Transverse colon (tissue), 4 donors: Measurements from ENCODE around the gene CHGA. TPM values are rescaled to one million over a fixed set of nuclear protein-coding genes. Genes with fewer than 3 reads are reported as not detected.

ENCODE experiments used
- DNase-seq: peaks from one replicate; pipeline ENCODE4 v3.0.0-alpha.2; 2019
- H3K27ac ChIP-seq, 4 donors: fragments of 200-600 bp; sonication (generic); 2 replicates each; pipeline ENCODE4 v1.5.1; 2016 to 2018; ENCODE audit warnings: inconsistent platforms in 4 of 4
- H3K27me3 ChIP-seq: fragments of 200-600 bp; sonication (generic); 2 replicates; pipeline ENCODE4 v1.5.1; 2017; ENCODE audit warnings: inconsistent platforms
- H3K36me3 ChIP-seq, 4 donors: fragments of 200-600 bp; sonication (generic); 2 replicates each; pipeline ENCODE4 v1.5.1; 2017 to 2019; ENCODE audit warnings: inconsistent platforms in 4 of 4
- H3K4me1 ChIP-seq, 4 donors: fragments of 200-600 bp; sonication (generic); 2 replicates each; pipeline ENCODE4 v1.5.1; 2017 to 2020; ENCODE audit warnings: inconsistent platforms in 4 of 4
- H3K4me3 ChIP-seq, 4 donors: fragments of 200-600 bp; sonication (generic); 1 replicate in 1 of 4; 2 replicates in 3 of 4; pipeline versions ENCODE4 v1.5.1 to v1.6.1; 2017 to 2019; ENCODE audit warnings: inconsistent platforms in 4 of 4
- H3K9me3 ChIP-seq, 2 donors: fragments of 200-600 bp; sonication (generic); 2 replicates each; pipeline ENCODE4 v1.5.1; 2017 to 2019; ENCODE audit warnings: inconsistent platforms in 2 of 2
- EP300 ChIP-seq: sonication (generic); formaldehyde crosslinking; IDR thresholded peaks from one replicate; pipeline ENCODE4 v1.6.1; 2017; ENCODE audit warnings: antibody characterized with exemption, low read depth
- POLR2A ChIP-seq: fragments of 450-650 bp; IDR thresholded peaks from one replicate; pipeline ENCODE4 v1.6.1; 2016; ENCODE audit warnings: antibody characterized with exemption, mild to moderate bottlenecking, moderate library complexity
- POLR2AphosphoS5 ChIP-seq, 3 donors: sonication (generic); formaldehyde crosslinking; IDR thresholded peaks; one replicate each; pipeline ENCODE4 v1.6.1; 2016; ENCODE audit warnings: antibody characterized with exemption in 3 of 3
- WGBS, 2 donors: methylation state at CpG; one replicate each; pipeline ENCODE4 v1.1.5; 2018; ENCODE audit warnings: low coverage in 1 of 2; 5-methylcytosine and 5-hydroxymethylcytosine counted together
- in situ Hi-C, 4 donors: fragments of 200-750 bp; cut with MboI; loops; one replicate each; pipeline versions ENCODE4 v1.15.0 to v1.15.1; 2017; ENCODE audit warnings: low sequenced_read_pairs in 3 of 4, low pct_ligation_motif_present in 1 of 4, low pct_unique_long_range_greater_than_20kb in 1 of 4
- intact Hi-C: fragments of 100-400 bp; cut with DNase I; formaldehyde crosslinking; loops from one replicate; pipeline ENCODE4 v1.15.1; 2023; ENCODE audit warnings: low total_unique reads
- total RNA-seq, 4 donors: library from RNA; depleted of rRNA; stranded (reverse); fragments of >200 nt; gene quantifications; one replicate each; pipeline ENCODE4 v1.1.0, GENCODE V29; 2016
- TF ChIP-seq, protein P1 (sequence below), 5 experiments: fragments of 200-600 bp in 3 of 5; fragments of 450-650 bp in 2 of 5; sonication (generic) in 3 of 5; IDR thresholded peaks; 1 replicate in 2 of 5; 2 replicates in 3 of 5; pipeline ENCODE4 v1.5.1; 2016 to 2017; ENCODE audit warnings: antibody characterized with exemption in 5 of 5, inconsistent platforms in 3 of 5, mild to moderate bottlenecking in 2 of 5, moderate library complexity in 1 of 5

CHGA gene
- total RNA-seq, 4 donors from 2014 or later: 9.2 to 215 (median 40.7) TPM

DNA sequence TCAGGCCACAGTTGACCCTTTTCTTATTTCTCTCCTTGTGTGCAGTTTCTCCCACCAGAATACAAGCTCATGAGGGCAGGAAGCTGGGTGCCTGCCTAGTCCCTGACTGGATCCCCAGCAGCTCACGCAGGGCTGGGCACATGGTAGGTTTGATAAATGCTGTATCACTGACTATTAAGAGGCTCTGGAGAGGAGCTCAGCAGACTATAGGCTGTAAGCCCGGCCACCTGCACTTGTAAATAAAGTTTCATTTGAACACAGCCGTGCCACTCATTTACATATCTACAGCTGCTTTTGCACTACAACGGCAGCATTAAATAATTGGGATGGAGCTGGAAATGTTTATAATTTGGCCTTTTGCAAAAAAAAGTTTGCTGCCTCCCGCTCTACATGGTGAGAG is 32.0 kb downstream of the CHGA start:
- Histone ChIP-seq H3K4me3 (no peak overlapping the region), H3K36me3 (peaks cover 0 to 11% (median 0%) of the 10 kb centered on the region in 4 donors), H3K4me1 (peaks cover 0 to 5% (median 0%) of the 10 kb centered on the region in 4 donors), H3K27me3 (no peaks in the 10 kb centered on the region), H3K9me3 (no peaks in the 10 kb centered on the region), H3K27ac (no peak overlapping the region)
- in situ Hi-C loops: loop anchor here in 3 of 4 donors (5.0 to 10.0 kb wide), 3 partner anchors 180 to 190 kb away; no protein-coding TSS in a partner anchor
- DNase-seq: no peak
- intact Hi-C loops: loop anchor here (5.0 kb wide), 1 partner anchor 162 kb away; the partner anchor contains the start of gene ITPK1
- 83 to 100% methylated on average over 1 to 5 of the region's 5 CpGs for WGBS, 2 donors
- TF ChIP-seq POLR2A (no peak), POLR2AphosphoS5 (IDR thresholded peaks at IDR 0.05) (no peak), EP300 (no peak)
- TF ChIP-seq, protein P1, sequence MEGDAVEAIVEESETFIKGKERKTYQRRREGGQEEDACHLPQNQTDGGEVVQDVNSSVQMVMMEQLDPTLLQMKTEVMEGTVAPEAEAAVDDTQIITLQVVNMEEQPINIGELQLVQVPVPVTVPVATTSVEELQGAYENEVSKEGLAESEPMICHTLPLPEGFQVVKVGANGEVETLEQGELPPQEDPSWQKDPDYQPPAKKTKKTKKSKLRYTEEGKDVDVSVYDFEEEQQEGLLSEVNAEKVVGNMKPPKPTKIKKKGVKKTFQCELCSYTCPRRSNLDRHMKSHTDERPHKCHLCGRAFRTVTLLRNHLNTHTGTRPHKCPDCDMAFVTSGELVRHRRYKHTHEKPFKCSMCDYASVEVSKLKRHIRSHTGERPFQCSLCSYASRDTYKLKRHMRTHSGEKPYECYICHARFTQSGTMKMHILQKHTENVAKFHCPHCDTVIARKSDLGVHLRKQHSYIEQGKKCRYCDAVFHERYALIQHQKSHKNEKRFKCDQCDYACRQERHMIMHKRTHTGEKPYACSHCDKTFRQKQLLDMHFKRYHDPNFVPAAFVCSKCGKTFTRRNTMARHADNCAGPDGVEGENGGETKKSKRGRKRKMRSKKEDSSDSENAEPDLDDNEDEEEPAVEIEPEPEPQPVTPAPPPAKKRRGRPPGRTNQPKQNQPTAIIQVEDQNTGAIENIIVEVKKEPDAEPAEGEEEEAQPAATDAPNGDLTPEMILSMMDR (IDR thresholded peaks at IDR 0.05): no peak

GRCh38 chr14:92955381-92955780 is 32.4 kb downstream of the CHGA start:
- no peak overlapping the region for H3K27ac ChIP-seq
- WGBS, 2 donors: 94% methylated on average over 3 to 7 of the region's 7 CpGs
- peaks cover 0 to 5% (median 0%) of the 10 kb centered on the region in 4 donors for H3K4me1 ChIP-seq
- H3K9me3 ChIP-seq: no peaks in the 10 kb centered on the region
- TF ChIP-seq POLR2AphosphoS5 (IDR thresholded peaks at IDR 0.05): no peak
- no peak for TF ChIP-seq POLR2A
- TF ChIP-seq, protein P1 (IDR thresholded peaks at IDR 0.05): no peak
- TF ChIP-seq EP300: no peak
- intact Hi-C loops: no loop called here
- H3K4me3 ChIP-seq: no peak overlapping the region
- no peaks in the 10 kb centered on the region for H3K27me3 ChIP-seq
- H3K36me3 ChIP-seq: peaks cover 0 to 6% (median 0%) of the 10 kb centered on the region in 4 donors
- in situ Hi-C loops: loop anchor here in 2 of 4 donors (10.0 kb wide), 2 partner anchors 179 to 189 kb away; no protein-coding TSS in a partner anchor
- no peak for DNase-seq

DNA sequence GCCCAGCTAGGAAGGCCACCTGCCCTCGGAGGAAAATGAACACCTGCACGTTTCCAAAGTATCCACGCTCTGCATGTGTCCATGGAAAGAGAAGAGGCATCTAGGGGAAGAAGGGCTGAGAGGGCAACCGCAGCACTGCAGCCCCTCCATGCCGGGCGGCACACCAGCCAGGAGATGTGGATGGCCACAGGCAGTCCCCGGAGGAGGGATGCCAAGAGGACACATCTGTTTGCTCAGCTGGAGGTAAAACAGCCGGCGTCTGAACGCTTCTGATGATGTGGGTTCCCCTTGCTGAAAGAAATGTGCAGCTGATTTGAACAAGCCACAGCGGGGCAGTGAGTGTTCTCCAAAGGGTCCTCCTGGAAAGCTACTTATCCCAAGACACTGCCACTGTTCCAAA is 34.0 kb downstream of the CHGA start:
- Histone ChIP-seq H3K4me1 (peaks cover 0 to 3% (median 0%) of the 10 kb centered on the region in 4 donors), H3K9me3 (no peaks in the 10 kb centered on the region), H3K4me3 (no peak overlapping the region), H3K36me3 (no peaks in the 10 kb centered on the region), H3K27ac (no peak overlapping the region), H3K27me3 (no peaks in the 10 kb centered on the region)
- no peak for DNase-seq
- in situ Hi-C loops: loop anchor here in 2 of 4 donors (10.0 kb wide), 2 partner anchors 178 to 188 kb away; no protein-coding TSS in a partner anchor
- TF ChIP-seq POLR2A (no peak), POLR2AphosphoS5 (IDR thresholded peaks at IDR 0.05) (no peak), EP300 (no peak)
- TF ChIP-seq, protein P1 (IDR thresholded peaks at IDR 0.05): no peak
- WGBS, 2 donors: 85% methylated on average over 11 of the region's 11 CpGs; no CpG with 5 or more reads in 1 of the 2 donors
- intact Hi-C loops: no loop called here

DNA sequence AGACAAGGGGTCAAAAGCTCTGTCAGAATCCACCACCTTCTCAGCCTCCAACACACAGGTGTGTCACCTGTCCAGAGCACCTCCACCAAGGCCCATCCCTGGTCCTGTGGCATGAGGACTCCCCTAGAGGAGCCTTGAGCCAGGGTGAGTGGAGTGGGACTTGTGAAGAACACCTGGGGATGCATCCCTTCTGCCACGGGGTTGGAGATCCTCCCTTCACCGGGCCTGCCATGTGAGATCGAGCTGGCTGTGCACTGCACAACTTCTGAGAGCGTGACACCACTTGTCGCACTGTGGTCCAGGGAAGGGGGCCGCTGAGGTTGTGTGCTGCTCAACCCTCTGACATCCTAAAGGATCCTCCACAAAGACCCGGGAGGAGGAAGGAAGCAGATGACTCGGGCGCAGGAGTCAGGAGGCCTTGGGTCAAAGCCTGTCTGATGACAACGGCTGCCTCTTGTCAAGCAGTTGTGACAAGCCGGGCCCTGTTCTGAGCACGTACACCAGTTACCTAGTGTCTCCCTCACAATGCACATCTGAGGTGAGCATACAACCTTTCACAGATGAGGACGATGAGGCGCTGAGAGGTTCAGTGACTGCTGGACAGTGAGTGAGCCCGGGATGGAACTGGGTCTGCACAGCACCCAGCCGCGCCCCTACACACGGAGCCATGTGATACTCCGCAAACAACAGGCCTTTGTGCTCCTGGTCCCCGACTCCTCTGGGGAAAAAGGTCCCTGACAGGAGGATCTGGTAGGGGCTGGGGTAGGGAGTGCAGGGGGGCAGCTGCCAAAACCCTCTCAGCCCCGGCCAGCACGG is 35.6 kb downstream of the CHGA start:
- H3K9me3 ChIP-seq: no peaks in the 10 kb centered on the region
- H3K4me1 ChIP-seq: peaks cover 0 to 3% (median 3%) of the 10 kb centered on the region in 4 donors
- intact Hi-C loops (no loop called here), in situ Hi-C loops (loop anchor here in 2 of 4 donors (10.0 kb wide), 2 partner anchors 176 to 186 kb away; no protein-coding TSS in a partner anchor)
- TF ChIP-seq, protein P1 (IDR thresholded peaks at IDR 0.05): no peak
- TF ChIP-seq POLR2AphosphoS5 (IDR thresholded peaks at IDR 0.05) (no peak), EP300 (no peak), POLR2A (no peak)
- no peak overlapping the region for H3K4me3 ChIP-seq
- H3K36me3 ChIP-seq: no peaks in the 10 kb centered on the region
- no peak overlapping the region for H3K27ac ChIP-seq
- H3K27me3 ChIP-seq: no peaks in the 10 kb centered on the region
- 86% methylated on average over 22 of the region's 22 CpGs; no CpG with 5 or more reads in 1 of the 2 donors for WGBS, 2 donors
- no peak for DNase-seq
